K562 (cell line): Measurements from ENCODE around the gene CDK14. TPM values are rescaled to one million over a fixed set of nuclear protein-coding genes. Genes with fewer than 3 reads are reported as not detected.

Experiments used
- ATAC-seq: fragments of 200-7000 bp; cut with Tn5 transposase; 3 replicates; pipeline ENCODE4 v1.9.1; 2020; ENCODE audit warnings: moderate library complexity
- BruUV-seq: library from RNA; stranded (reverse); fragments of 400-500 nt; replicated peaks from 2 replicates; lab custom pipeline; 2021; lab: Mats Ljungman, UMichigan
- CTCF ChIA-PET: fragments of 300-600 bp; formaldehyde crosslinking; extraction: SDS; loops from one replicate; lab custom pipeline; 2021; ENCODE audit warnings: low intra/inter-chr PET ratio; lab: Yijun Ruan, JAX
- POLR2A ChIA-PET: fragments of 300-600, 350-650 bp; sonication (Branson Sonifier 250); formaldehyde crosslinking; extraction: SDS; loops from one replicate; lab custom pipeline; 2021; ENCODE audit warnings: antibody characterized with exemption, inconsistent platforms; lab: Yijun Ruan, JAX
- DNase-seq, 4 experiments: peaks; one replicate each; pipeline versions ENCODE4 v3.0.0 to v3.0.0-alpha.2; 2011 to 2018; ENCODE audit warnings: low spot score in 3 of 4, mixed read lengths in 3 of 4; ENCODE audit errors: extremely low read depth in 1 of 4
- FAIRE-seq: peaks from 2 replicates; lab custom pipeline; 2011; peaks lifted over from hg19 to GRCh38; lab: Jason Lieb, UNC
- H2AFZ ChIP-seq: 2 replicates; pipeline ENCODE4 v1.6.0; 2011; ENCODE audit warnings: low read depth, low read length, control low read depth, inconsistent platforms
- H3K27ac ChIP-seq: fragments of 200-600 bp; 3 replicates; pipeline ENCODE4 v1.8.0; 2011; ENCODE audit warnings: low read depth, mild to moderate bottlenecking, control low read depth, inconsistent platforms, low read length, moderate library complexity, mixed read lengths; ENCODE audit errors: extremely low read depth
- H3K27me3 ChIP-seq, 2 experiments: fragments of 300-600 bp in 1 of 2; 2 replicates in 1 of 2; 3 replicates in 1 of 2; pipeline versions ENCODE4 v1.6.0 to v1.8.0; 2011; ENCODE audit warnings: inconsistent platforms in 2 of 2, low read length in 2 of 2, mild to moderate bottlenecking in 1 of 2, mixed read lengths in 1 of 2, moderate library complexity in 1 of 2; ENCODE audit not compliant: control insufficient read depth in 2 of 2, insufficient read depth in 2 of 2
- H3K36me3 ChIP-seq: fragments of 300-600 bp; 3 replicates; pipeline ENCODE4 v1.8.0; 2011; ENCODE audit warnings: mild to moderate bottlenecking, low read length, inconsistent platforms; ENCODE audit not compliant: control insufficient read depth, insufficient read depth
- H3K4me1 ChIP-seq, 2 experiments: fragments of 200-600 bp in 1 of 2; replicated peaks in 1 of 2; 2 replicates in 1 of 2; 3 replicates in 1 of 2; pipeline versions ENCODE4 v1.5.1 to v1.8.0; 2011; ENCODE audit warnings: inconsistent platforms in 2 of 2, low read length in 2 of 2, mild to moderate bottlenecking in 1 of 2, mixed read lengths in 1 of 2, moderate library complexity in 1 of 2; ENCODE audit not compliant: control insufficient read depth in 2 of 2, insufficient read depth in 2 of 2
- H3K4me2 ChIP-seq: 2 replicates; pipeline ENCODE4 v1.6.1; 2011; ENCODE audit warnings: low read length, control low read depth, inconsistent platforms, mixed read lengths; ENCODE audit not compliant: insufficient read depth
- H3K4me3 ChIP-seq: fragments of 200-600 bp; sonication (generic), shearing (Covaris generic); 2 replicates; pipeline ENCODE4 v1.5.1; 2016; ENCODE audit warnings: control low read depth, inconsistent platforms
- H3K79me2 ChIP-seq: fragments of 200-600 bp; 3 replicates; pipeline ENCODE4 v1.8.0; 2011; ENCODE audit warnings: low read length, inconsistent platforms; ENCODE audit not compliant: control insufficient read depth, insufficient read depth
- H3K9ac ChIP-seq, 2 experiments: 2 replicates each; pipeline versions ENCODE4 v1.6.0 to v1.6.1; 2011; ENCODE audit warnings: low read depth in 2 of 2, low read length in 2 of 2, control low read depth in 1 of 2, inconsistent platforms in 1 of 2, mild to moderate bottlenecking in 1 of 2, mixed read lengths in 1 of 2; ENCODE audit not compliant: insufficient read depth in 1 of 2
- H3K9me1 ChIP-seq: one replicate; pipeline ENCODE4 v1.6.0; 2011; ENCODE audit warnings: inconsistent platforms, mild to moderate bottlenecking, low read length, moderate library complexity; ENCODE audit not compliant: control insufficient read depth, insufficient read depth
- H3K9me3 ChIP-seq: replicated peaks from 2 replicates; pipeline ENCODE4 v1.5.1; 2011; ENCODE audit warnings: low read depth, low read length, inconsistent platforms; ENCODE audit not compliant: control insufficient read depth, insufficient read depth
- H4K20me1 ChIP-seq: replicated peaks from 2 replicates; pipeline ENCODE4 v1.6.1; 2011; ENCODE audit warnings: low read length, inconsistent platforms, mixed read lengths; ENCODE audit not compliant: control insufficient read depth, insufficient read depth
- ATF3 ChIP-seq, 2 experiments: fragments of 450-650 bp in 1 of 2; sonication (generic) in 1 of 2; formaldehyde crosslinking in 1 of 2; IDR thresholded peaks in 1 of 2; conservative IDR thresholded peaks in 1 of 2; 2 replicates each; pipeline versions ENCODE4 v1.6.1 to v1.8.1; 2016 to 2023; ENCODE audit warnings: mild to moderate bottlenecking in 2 of 2, moderate library complexity in 2 of 2, inconsistent platforms in 1 of 2, missing genetic modification reagents in 1 of 2
- DEAF1 ChIP-seq: fragments of 450-650 bp; formaldehyde crosslinking; IDR thresholded peaks from 2 replicates; pipeline ENCODE4 v1.4.0; 2020; ENCODE audit warnings: mild to moderate bottlenecking, moderate library complexity
- KLF10 ChIP-seq: fragments of 250-450 bp; sonication (Bioruptor Pico); IDR thresholded peaks from 2 replicates; pipeline ENCODE4 v1.6.1; 2021; ENCODE audit warnings: matching md5 sums
- MCM5 ChIP-seq: fragments of 450-650 bp; IDR thresholded peaks from 2 replicates; pipeline ENCODE4 v1.6.1; 2016; ENCODE audit warnings: low read depth
- MIER1 ChIP-seq: fragments of 450-650 bp; IDR thresholded peaks from 2 replicates; pipeline ENCODE4 v1.6.1; 2016; ENCODE audit warnings: antibody characterized with exemption, mild to moderate bottlenecking, low read depth
- NCOA2 ChIP-seq, 2 experiments: fragments of 450-650 bp; IDR thresholded peaks; 2 replicates each; pipeline ENCODE4 v1.6.1; 2018; ENCODE audit warnings: mild to moderate bottlenecking in 2 of 2, moderate library complexity in 1 of 2; ENCODE audit not compliant: partially characterized antibody in 2 of 2
- NFATC3 ChIP-seq: fragments of 450-650 bp; IDR thresholded peaks from 2 replicates; pipeline ENCODE4 v1.6.1; 2017; ENCODE audit warnings: mild to moderate bottlenecking
- RBM14 ChIP-seq: fragments of 200-400 bp; formaldehyde crosslinking; IDR thresholded peaks from 2 replicates; pipeline ENCODE4 v1.6.1; 2018; ENCODE audit warnings: low read depth, mild to moderate bottlenecking, low read length, moderate library complexity, borderline replicate concordance; ENCODE audit not compliant: insufficient read depth
- STAT5B ChIP-seq: fragments of 250-450 bp; sonication (Bioruptor Pico); IDR thresholded peaks from 2 replicates; pipeline ENCODE4 v1.8.0; 2021; ENCODE audit warnings: mild to moderate bottlenecking, inconsistent platforms
- STAT6 ChIP-seq: sonication (generic); formaldehyde crosslinking; IDR thresholded peaks from 2 replicates; pipeline ENCODE4 v1.8.1; 2023; ENCODE audit warnings: mild to moderate bottlenecking, missing genetic modification reagents
- VEZF1 ChIP-seq: fragments of 200-800 bp; sonication (Bioruptor generic); IDR thresholded peaks from 2 replicates; pipeline ENCODE4 v1.6.1; 2017; ENCODE audit warnings: missing genetic modification characterization, missing compliant biosample characterization
- WHSC1 ChIP-seq: IDR thresholded peaks from one replicate; pipeline ENCODE4 v1.6.1; 2012; ENCODE audit warnings: low read length, control low read depth, inconsistent platforms
- ZNF668 ChIP-seq: fragments of 250-450 bp; sonication (Bioruptor Pico); IDR thresholded peaks from 2 replicates; pipeline ENCODE4 v1.8.0; 2022; ENCODE audit warnings: mild to moderate bottlenecking, inconsistent platforms
- ZSCAN32 ChIP-seq: fragments of 450-650 bp; formaldehyde crosslinking; IDR thresholded peaks from 2 replicates; pipeline ENCODE4 v1.4.0; 2020; ENCODE audit warnings: mild to moderate bottlenecking, moderate library complexity
- WGBS: fragments of 100-300 bp; shearing (Covaris generic); methylation state at CpG from one replicate; pipeline ENCODE4 v1.1.6; 2016; ENCODE audit warnings: low coverage, mixed read lengths; ENCODE audit not compliant: insufficient coverage; ENCODE audit errors: missing lambda C conversion rate; 5-methylcytosine and 5-hydroxymethylcytosine counted together
- in situ Hi-C: fragments of 300-500 bp; cut with MboI; formaldehyde crosslinking; loops from 4 replicates; pipeline ENCODE4 v1.15.0; 2018; ENCODE audit warnings: inconsistent platforms, mixed read lengths
- intact Hi-C: fragments of 100-400 bp; cut with micrococcal nuclease; formaldehyde crosslinking; loops from 2 replicates; pipeline ENCODE4 v1.14.2; 2022
- polyA plus RNA-seq, 8 experiments: library from polyadenylated mRNA; depleted of rRNA in 4 of 8; stranded (reverse) in 5 of 8; unstranded in 3 of 8; fragments of >200 nt; fragmentation: Nextera tagmentation in 2 of 8; fragmentation: Illumina TruSeq in 1 of 8; extraction: Ambion mirVana in 2 of 8; extraction: Trizol in 1 of 8; gene quantifications; 2 replicates each; pipeline versions ENCODE4 v1.2.1 to v1.2.3, GENCODE V29; 2011 to 2014; ENCODE audit warnings: inconsistent platforms in 1 of 8, missing spikeins in 1 of 8
- total RNA-seq, 7 experiments: library from RNA; depleted of rRNA in 6 of 7; stranded (reverse); fragments of >200 nt in 6 of 7; fragmentation: Illumina TruSeq in 2 of 7; extraction: Trizol in 2 of 7; gene quantifications; 2 replicates each; pipeline versions ENCODE4 v1.2.1 to v1.2.3, GENCODE V29; 2011 to 2021; ENCODE audit warnings: low replicate concordance in 1 of 7

CDK14 gene
- total and polyA plus RNA-seq, 9 of the 15 experiments (the other 6 are each of a cell fraction or from before 2014, with no cell fraction given), result 0.03 to 0.91 (median 0.16) TPM

- TF ChIP-seq ATF3 (IDR thresholded peaks at IDR 0.05) (no peak), ATF3 (CRISPR knock-in tag; conservative IDR thresholded peaks at IDR 0.05) (no peak), NCOA2 (IDR thresholded peaks at IDR 0.05; ENCODE audit: partially characterized antibody in 2 of 2) (no peak)
Observed at GRCh38 chr7:91249506-91250233, 653.5 kb downstream of the CDK14 start (continued).

GRCh38 chr7:91250706-91251105, 654.6 kb downstream of the CDK14 start:
- H3K9ac ChIP-seq, result no peak overlapping the region
- no TSS peak for BruUV-seq
- ATAC-seq (no peak), FAIRE-seq (no peak), DNase-seq (no peak)
- H4K20me1 ChIP-seq, result no peaks in the 10 kb centered on the region
- no peaks in the 10 kb centered on the region for H3K9me1 ChIP-seq
- H3K36me3 ChIP-seq, result no peaks in the 10 kb centered on the region
- POLR2A ChIA-PET, result no interaction called here
- peaks cover 3 to 9% of the 10 kb centered on the region in 2 experiments; a peak in 2 of 5 replicates for H3K27me3 ChIP-seq
- WGBS, result 9% methylated on average over 4 of the region's 4 CpGs
- in situ Hi-C loops, result no loop called here
- no peaks in the 10 kb centered on the region for H3K4me1 ChIP-seq
- no peak overlapping the region for H3K4me3 ChIP-seq
- no peak overlapping the region for H3K27ac ChIP-seq
- H2AFZ ChIP-seq, result no peak overlapping the region
- CTCF ChIA-PET, result no interaction called here
- H3K79me2 ChIP-seq, result no peaks in the 10 kb centered on the region
- no peak overlapping the region for H3K4me2 ChIP-seq
- H3K9me3 ChIP-seq, result no peaks in the 10 kb centered on the region
- intact Hi-C loops, result no loop called here
- no peak for TF ChIP-seq KLF10 (CRISPR knock-in tag)
- no peak for TF ChIP-seq ZSCAN32 (CRISPR knock-in tag)
- no peak for TF ChIP-seq NFATC3
- TF ChIP-seq STAT5B (CRISPR knock-in tag), result no peak
- TF ChIP-seq ZNF668 (CRISPR knock-in tag), result no peak
- TF ChIP-seq WHSC1, result no peak
- TF ChIP-seq MIER1, result no peak
- no peak for TF ChIP-seq MCM5
- no peak for TF ChIP-seq DEAF1 (CRISPR knock-in tag)
- TF ChIP-seq RBM14, result no peak
- no peak for TF ChIP-seq VEZF1 (CRISPR knock-in tag)
- no peak for TF ChIP-seq STAT6 (CRISPR knock-in tag)
